ENCODE results near the gene KLHL22.

Gene KLHL22

GRCh38 chr22:20517841-20518592 is 22.4 kb upstream of the KLHL22 start:
- peaks cover 93% of the 10 kb centered on the region for H3K79me2 ChIP-seq (ENCODE audit: control insufficient read depth, low read length)
- no peak overlapping the region for H3K4me3 ChIP-seq (ENCODE audit: low read length)
- no peaks in the 10 kb centered on the region for H3K9me2 ChIP-seq (replicated peaks; ENCODE audit: control insufficient read depth, low read length)
- H3K36me3 ChIP-seq (ENCODE audit: control insufficient read depth, low read length): peaks cover 68% of the 10 kb centered on the region
- no peaks in the 10 kb centered on the region for H3F3A ChIP-seq (ENCODE audit: control insufficient read depth, insufficient read depth)
- TF ChIP-seq EZH2phosphoT487 (IDR thresholded peaks at IDR 0.05; ENCODE audit: borderline replicate concordance, low read length) (no peak), CTCF (IDR thresholded peaks at IDR 0.05; ENCODE audit: low read depth, low read length, poor library complexity, severe bottlenecking) (no peak)
- no peak overlapping the region for H3K4me2 ChIP-seq (ENCODE audit: low read length)
- H3K9me3 ChIP-seq (ENCODE audit: control insufficient read depth, insufficient read depth, low read length): no peaks in the 10 kb centered on the region
- no peaks in the 10 kb centered on the region for H3K27me3 ChIP-seq (ENCODE audit: control insufficient read depth, low read length)
- no peak overlapping the region for H3K27ac ChIP-seq (ENCODE audit: low read depth, low read length)
- peaks cover 24% of the 10 kb centered on the region for H4K20me1 ChIP-seq (ENCODE audit: control insufficient read depth, insufficient read depth, low read depth, low read length)
- peaks cover 10% of the 10 kb centered on the region for H3K4me1 ChIP-seq (ENCODE audit: control insufficient read depth, low read length)

- peaks cover 93% of the 10 kb centered on the region for H3K79me2 ChIP-seq (ENCODE audit: control insufficient read depth, low read length)
- H3K27ac ChIP-seq (ENCODE audit: low read depth, low read length): no peak overlapping the region
- peaks cover 6% of the 10 kb centered on the region for H3K4me1 ChIP-seq (ENCODE audit: control insufficient read depth, low read length)
- TF ChIP-seq EZH2phosphoT487 (IDR thresholded peaks at IDR 0.05; ENCODE audit: borderline replicate concordance, low read length): no peak
- no peak for TF ChIP-seq CTCF (IDR thresholded peaks at IDR 0.05; ENCODE audit: low read depth, low read length, poor library complexity, severe bottlenecking)
- H3K4me2 ChIP-seq (ENCODE audit: low read length): no peak overlapping the region
- no peaks in the 10 kb centered on the region for H3F3A ChIP-seq (ENCODE audit: control insufficient read depth, insufficient read depth)
- no peaks in the 10 kb centered on the region for H3K9me3 ChIP-seq (ENCODE audit: control insufficient read depth, insufficient read depth, low read length)
- H4K20me1 ChIP-seq (ENCODE audit: control insufficient read depth, insufficient read depth, low read depth, low read length): peaks cover 20% of the 10 kb centered on the region
- H3K9me2 ChIP-seq (replicated peaks; ENCODE audit: control insufficient read depth, low read length): no peaks in the 10 kb centered on the region
- H3K36me3 ChIP-seq (ENCODE audit: control insufficient read depth, low read length): peaks cover 62% of the 10 kb centered on the region
- no peak overlapping the region for H3K4me3 ChIP-seq (ENCODE audit: low read length)
- H3K27me3 ChIP-seq (ENCODE audit: control insufficient read depth, low read length): no peaks in the 10 kb centered on the region
Measured at GRCh38 chr22:20517422-20517821, 21.8 kb upstream of the KLHL22 start.

- Histone ChIP-seq H3F3A (ENCODE audit: control insufficient read depth, insufficient read depth) (no peaks in the 10 kb centered on the region), H3K4me3 (ENCODE audit: low read length) (no peak overlapping the region), H3K9me3 (ENCODE audit: control insufficient read depth, insufficient read depth, low read length) (no peaks in the 10 kb centered on the region), H3K27me3 (ENCODE audit: control insufficient read depth, low read length) (no peaks in the 10 kb centered on the region), H3K9me2 (replicated peaks; ENCODE audit: control insufficient read depth, low read length) (no peaks in the 10 kb centered on the region), H3K4me2 (ENCODE audit: low read length) (no peak overlapping the region), H3K4me1 (ENCODE audit: control insufficient read depth, low read length) (peaks cover 5% of the 10 kb centered on the region), H3K27ac (ENCODE audit: low read depth, low read length) (no peak overlapping the region), H4K20me1 (ENCODE audit: control insufficient read depth, insufficient read depth, low read depth, low read length) (peaks cover 16% of the 10 kb centered on the region), H3K36me3 (ENCODE audit: control insufficient read depth, low read length) (peaks cover 61% of the 10 kb centered on the region), H3K79me2 (ENCODE audit: control insufficient read depth, low read length) (peaks cover 95% of the 10 kb centered on the region)
- TF ChIP-seq CTCF (IDR thresholded peaks at IDR 0.05; ENCODE audit: low read depth, low read length, poor library complexity, severe bottlenecking) (no peak), EZH2phosphoT487 (IDR thresholded peaks at IDR 0.05; ENCODE audit: borderline replicate concordance, low read length) (no peak)
Measured at GRCh38 chr22:20516399-20516798, 20.8 kb upstream of the KLHL22 start.

Measured in DOHH2 (cell line).